Measurements from ENCODE around the gene ALDOB.

Gene ALDOB

DNA sequence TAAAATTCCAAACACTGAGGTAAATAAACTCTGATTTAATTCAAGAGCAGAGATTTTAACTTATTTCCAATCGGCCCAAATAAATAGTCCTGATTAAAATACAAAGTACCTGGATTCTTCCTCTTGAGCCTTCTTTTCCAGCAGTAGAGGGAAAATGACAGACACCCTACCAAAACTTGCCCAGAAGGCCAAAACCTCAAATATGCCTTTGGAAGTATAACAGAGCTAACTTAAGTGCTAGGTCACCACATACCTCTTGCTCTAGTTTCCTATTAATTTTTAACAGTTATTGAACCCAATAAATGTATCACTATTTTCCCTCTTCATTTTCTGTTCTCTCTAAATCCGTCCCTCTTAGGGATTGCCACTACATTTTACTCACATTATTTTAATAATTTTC, 52.2 kb downstream of the ALDOB start:
- DNase-seq (ENCODE audit: low read depth in 3 of 3) = no peak

- no peak for DNase-seq (ENCODE audit: low read depth in 3 of 3)
Measured at GRCh38 chr9:101381833-101382342, 53.7 kb downstream of the ALDOB start.

DNA sequence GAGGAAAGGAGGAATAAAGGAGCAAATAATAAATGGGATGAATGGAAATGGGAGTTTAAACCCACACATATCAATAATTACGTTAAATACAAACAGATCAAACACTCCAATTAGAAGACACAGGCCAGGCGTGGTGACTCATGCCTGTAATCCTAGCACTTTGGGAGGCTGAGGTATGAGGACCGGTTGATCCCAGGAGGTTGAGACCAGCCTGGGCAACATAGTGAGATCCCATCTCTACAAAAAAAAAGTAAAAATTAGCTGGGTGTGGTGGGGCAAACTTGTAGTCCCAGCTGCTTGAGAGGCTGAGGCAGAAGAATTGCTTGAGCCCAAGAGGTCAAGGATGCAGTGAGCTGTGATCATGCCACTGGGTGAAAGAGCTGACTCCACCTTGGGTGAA, 54.5 kb downstream of the ALDOB start:
- no peak for DNase-seq (ENCODE audit: low read depth in 3 of 3)

DNA sequence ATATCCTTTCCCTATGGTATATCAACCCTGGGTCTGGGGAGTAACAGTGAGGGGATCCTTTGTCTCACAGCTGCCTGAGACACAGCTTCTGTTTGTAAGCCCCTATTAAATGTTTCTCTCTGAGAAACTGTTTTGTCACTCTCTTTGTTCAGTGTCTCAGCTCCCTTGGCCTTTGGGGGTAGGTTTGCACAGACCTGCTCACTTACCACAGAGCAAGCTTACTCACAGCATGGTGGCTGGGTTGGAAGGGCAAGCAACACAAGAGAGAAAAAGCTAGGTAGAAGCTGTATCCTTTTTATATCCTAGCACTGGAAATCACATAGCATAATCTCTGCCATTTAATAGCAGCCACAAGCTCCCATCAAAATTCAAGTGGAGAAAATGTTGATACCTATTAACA, 55.3 kb downstream of the ALDOB start:
- DNase-seq (ENCODE audit: low read depth in 3 of 3) = no peak

GRCh38 chr9:101376111-101376848, 59.3 kb downstream of the ALDOB start:
- no peak for DNase-seq (ENCODE audit: low read depth in 3 of 3)

GRCh38 chr9:101375546-101375945, 60.0 kb downstream of the ALDOB start:
- no peak for DNase-seq (ENCODE audit: low read depth in 3 of 3)

- DNase-seq (ENCODE audit: low read depth in 3 of 3) = no peak
Measured at GRCh38 chr9:101372327-101373118, 63.1 kb downstream of the ALDOB start.

DNA sequence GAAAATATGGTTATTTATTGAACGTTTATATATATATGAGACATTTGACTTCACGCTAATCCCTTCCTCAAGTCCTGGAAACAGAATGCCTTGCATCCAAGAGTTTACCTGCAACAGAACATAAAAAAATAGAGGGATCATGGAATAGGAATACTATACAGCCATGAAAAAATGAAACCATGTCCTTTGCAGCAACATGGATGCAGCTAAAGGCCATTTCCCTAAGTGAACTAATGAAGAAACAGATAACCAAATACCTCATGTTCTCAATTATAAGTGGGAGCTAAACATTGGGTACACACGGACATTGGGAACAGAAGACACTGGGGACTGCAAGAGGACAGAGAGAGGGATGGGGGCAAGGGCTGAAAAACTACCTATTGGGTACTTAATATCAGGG, 63.8 kb downstream of the ALDOB start:
- no peak for DNase-seq (ENCODE audit: low read depth in 3 of 3)

Data from stimulated activated CD4-positive, alpha-beta T cell treated with anti-CD3 and anti-CD28 coated beads, TNF-alpha, amount 100 ng/mL, for 24 hours (primary cell).